Activated CD4-positive, alpha-beta T cell treated with anti-CD3 and anti-CD28 coated beads, Interleukin-2, amount 50 U/mL, for 16 hours (primary cell): ENCODE results near the gene OLFML2A.

Experiments
- DNase-seq: peaks from one replicate; pipeline ENCODE4 v3.0.0-alpha.2; 2020

The OLFML2A gene

DNA sequence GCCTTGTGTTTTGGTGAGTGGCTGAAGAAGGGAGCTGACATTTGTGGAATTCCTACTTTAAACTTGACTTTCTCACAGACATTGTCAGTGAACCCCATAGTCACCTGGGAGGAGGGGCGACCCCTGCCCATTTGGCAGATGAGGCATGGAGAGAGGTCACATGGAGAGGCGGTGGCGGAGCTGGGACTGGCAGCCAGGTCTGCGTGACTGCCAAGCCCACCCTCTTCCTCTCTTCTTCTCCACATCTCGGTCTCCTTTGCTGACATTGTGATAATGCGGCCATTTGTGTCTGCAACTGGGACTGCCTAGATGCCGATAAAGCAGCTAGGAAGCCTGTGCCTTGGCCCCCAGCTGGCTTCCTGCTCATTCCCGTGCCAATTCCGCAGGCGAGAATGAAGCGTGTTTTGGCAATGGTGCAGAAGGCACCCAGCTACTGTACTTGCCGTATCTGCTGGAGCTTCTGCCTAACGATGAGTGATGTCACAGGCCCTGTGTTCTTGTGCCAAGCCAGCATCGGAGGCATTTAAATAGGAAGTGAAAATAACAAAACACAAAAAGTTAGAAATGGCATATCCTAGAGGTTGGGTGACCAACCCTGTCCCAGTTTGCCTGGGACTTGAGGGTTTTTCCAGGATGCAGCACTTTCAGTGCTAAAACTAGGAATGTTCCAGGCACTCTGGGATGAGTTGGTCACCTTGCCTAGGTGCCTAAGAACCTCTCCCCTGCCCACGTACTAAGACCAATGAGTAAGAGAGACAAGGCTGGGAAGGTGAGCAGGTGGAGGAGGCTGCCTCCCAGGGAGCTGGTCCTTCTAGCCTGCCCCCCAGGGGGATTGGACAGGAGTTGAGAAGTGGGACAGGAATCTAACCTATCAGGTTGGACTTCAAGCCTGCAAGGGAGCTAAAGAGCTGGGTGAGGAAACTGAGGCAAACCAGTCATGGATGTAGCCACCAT is 23.6 kb downstream of the OLFML2A start:
- DNase-seq = no peak

DNA sequence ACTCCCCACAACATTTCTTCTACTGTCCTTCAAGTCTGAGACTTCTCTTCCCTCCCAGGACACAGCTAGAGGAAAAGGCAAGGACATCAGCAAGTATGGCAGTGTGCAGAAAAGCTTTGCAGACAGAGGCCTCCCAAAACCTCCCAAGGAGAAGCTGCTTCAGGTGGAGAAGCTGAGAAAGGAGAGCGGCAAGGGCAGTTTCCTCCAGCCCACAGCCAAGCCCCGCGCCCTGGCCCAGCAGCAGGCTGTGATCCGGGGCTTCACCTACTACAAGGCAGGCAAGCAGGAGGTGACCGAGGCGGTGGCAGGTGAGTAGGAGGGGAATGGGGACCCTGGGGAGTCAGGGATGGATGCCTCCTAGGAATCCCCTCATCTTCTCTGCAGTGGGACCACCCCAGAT is 24.4 kb downstream of the OLFML2A start:
- no peak for DNase-seq

GRCh38 chr9:124802426-124802825 is 25.5 kb downstream of the OLFML2A start:
- DNase-seq = no peak

- no peak for DNase-seq
These were observed 27.0 kb downstream of the OLFML2A start for GRCh38 chr9:124803911-124804310.

- DNase-seq = no peak
These were observed 28.3 kb downstream of the OLFML2A start for GRCh38 chr9:124805186-124805585.

DNA sequence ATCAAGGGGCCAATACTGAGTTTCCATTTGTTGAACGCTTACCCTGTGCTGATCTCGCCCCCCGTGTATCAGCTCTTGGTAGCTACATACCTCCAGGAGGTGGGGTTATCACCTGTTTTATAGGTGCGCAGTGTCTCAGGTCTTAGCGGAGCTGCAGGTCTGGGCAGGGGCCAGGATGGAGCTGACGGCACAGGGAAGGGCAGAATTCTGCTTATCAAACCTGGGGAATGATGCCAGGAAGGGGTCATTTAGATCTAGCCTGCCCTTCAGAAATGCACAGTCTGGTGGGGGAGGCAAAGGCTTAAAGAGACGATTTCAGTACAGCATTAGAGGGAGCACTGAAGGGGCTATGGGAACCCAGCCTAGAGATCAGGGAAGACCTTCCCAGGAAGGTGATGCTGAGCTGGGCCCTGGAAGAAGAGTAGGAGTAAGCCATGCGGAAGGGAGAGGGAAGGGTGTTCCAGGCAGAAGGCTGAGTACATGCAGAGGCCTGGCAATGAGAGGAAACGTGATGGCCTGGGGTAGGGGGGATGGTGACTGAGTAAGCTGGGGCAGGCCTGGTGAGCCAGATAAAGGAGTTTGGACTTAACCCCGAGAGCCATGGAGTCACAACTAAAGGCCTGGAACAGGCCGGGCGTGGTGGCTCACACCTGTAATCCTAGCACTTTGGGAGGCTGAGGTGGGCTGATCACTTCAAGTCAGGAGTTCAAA is 31.5 kb downstream of the OLFML2A start:
- no peak for DNase-seq

GRCh38 chr9:124809211-124809610 is 32.3 kb downstream of the OLFML2A start:
- DNase-seq = no peak

DNA sequence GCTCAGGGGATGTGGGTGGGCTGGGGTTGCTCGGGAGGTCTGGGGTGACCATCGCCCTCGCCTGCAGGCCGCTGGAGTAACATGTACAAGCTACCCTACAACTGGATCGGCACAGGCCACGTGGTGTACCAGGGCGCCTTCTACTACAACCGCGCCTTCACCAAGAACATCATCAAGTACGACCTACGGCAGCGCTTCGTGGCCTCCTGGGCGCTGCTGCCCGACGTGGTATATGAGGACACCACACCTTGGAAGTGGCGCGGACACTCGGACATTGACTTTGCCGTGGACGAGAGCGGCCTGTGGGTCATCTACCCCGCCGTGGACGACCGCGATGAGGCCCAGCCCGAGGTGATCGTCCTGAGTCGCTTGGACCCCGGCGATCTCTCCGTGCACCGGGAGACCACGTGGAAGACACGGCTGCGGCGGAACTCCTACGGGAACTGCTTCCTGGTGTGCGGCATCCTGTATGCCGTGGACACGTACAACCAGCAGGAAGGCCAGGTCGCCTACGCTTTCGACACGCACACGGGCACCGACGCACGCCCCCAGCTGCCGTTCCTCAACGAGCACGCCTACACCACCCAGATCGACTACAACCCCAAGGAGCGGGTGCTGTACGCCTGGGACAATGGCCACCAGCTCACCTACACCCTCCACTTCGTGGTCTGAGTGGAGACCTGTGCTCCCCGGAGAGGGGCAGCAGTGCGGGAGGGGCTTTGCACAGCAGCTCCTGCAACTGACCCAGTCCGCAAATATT is 33.0 kb downstream of the OLFML2A start:
- no peak for DNase-seq

- no peak for DNase-seq
These were observed 33.9 kb downstream of the OLFML2A start for GRCh38 chr9:124810663-124811355.

DNA sequence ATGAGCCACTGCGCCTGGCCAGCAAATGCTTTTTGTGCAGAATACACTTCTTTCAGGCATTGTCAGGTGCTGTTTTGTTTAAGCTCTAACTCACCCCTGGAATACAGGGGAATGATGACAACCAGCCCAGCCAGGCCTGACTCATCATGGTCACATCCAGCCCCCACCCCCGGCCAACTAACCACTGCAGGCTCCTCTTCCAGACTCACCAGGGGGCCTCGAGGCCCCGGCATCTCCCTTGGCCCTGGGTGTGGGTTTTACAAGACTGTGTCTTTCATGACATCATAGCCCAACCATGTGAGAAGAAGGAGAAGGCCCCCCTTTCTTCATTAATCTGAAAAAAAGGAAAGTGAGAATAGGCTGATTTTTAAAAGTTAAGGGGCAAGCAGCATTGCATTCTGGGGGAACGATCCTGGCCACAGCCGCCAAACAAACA is 35.5 kb downstream of the OLFML2A start:
- no peak for DNase-seq

- DNase-seq = no peak
These were observed 36.1 kb downstream of the OLFML2A start for GRCh38 chr9:124813041-124813440.

DNA sequence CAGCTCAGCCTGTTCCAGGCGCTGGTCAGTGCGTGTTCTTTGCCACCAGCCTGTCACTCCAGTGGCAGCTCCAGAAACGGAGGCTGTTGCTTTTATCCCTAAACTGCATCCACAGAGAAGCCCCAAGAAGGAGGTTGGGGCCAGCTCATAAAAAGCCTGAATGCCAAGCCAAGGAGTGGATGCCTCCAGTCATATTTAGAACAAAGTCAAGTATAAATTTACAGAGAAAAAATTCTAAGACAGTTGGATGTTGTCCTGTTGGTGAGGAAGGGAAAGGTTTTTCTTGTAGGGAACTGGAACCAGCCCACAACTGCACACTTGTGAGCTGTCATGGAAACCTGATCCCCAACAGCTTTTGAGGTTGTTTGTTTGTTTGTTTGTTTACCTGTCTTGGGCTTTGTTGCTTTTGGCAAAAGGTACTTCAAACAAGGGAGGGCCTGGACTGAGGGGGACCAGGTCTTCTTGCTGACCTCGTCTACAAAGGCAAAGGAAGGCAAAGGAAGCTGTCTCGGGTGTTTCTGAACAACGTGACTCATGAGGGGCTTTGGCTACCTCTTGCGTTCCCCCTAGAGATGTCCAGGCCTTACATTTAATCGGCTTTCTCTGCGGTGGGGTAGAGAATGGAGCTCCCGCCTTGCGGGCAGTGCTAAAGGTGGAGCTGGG is 36.7 kb downstream of the OLFML2A start:
- no peak for DNase-seq

- no peak for DNase-seq
These were observed 37.2 kb downstream of the OLFML2A start for GRCh38 chr9:124814164-124814535.

DNA sequence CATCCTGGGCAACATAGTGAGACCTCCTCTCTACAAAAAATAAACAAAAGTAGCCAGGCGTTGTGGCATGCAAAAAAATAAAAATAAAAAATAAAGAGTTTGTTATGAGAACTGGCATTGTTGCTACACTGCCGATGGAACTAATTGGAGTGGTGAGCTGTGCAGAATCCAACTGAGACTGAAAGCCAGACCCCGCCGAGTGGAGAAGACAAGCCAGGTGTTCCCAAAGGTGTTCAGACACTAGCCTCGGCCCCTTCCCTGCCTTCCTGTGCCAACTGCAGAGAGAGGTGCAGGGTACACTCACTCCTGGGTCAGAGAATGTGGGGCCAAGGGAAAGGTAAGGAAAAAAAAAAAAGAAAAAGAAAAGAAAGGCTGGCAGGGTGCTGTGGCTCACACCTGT is 38.7 kb downstream of the OLFML2A start:
- no peak for DNase-seq

DNA sequence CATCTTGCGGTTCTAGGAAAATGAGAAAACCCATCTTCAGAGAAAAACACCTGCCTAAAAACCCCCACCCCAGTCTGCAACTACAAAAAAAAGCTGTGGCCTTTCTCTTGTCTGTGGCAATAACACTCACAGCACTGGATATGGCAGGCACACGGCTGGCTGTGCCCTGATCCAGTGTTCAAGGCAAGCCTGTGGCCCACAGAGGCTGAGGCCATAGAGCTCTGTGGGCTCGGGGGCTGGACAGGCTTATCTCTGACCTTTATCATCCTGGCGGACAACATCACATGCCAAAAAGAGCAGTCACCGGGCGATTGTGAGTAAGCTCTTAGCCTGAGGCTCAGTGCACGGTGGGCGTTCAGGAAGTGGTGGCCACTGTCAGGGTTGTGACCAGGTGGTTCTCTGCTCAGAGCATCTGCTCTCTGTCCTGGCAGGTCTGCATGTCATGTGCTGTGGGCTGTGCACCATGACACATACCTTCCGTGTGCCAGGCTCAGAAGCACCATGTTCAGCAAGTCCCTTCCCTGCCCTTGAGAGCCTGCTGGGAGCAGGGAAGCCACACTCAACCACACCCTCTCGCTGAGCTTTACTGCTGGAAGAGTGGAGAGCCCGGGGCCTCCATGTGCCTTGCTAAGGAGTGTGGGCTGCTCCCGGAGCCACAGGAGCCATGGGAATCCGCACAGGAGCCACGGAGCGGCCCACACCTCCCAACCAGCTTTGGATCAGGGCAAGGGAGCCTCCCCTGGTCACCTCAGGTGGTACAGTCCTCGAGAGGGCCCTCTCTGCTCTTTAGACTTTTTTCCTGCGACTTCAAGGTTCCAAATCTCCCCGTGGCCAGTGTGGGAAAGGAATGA is 41.7 kb downstream of the OLFML2A start:
- no peak for DNase-seq

GRCh38 chr9:124820698-124821623 is 44.0 kb downstream of the OLFML2A start:
- DNase-seq = no peak

GRCh38 chr9:124828489-124829333 is 51.8 kb downstream of the OLFML2A start:
- no peak for DNase-seq

DNA sequence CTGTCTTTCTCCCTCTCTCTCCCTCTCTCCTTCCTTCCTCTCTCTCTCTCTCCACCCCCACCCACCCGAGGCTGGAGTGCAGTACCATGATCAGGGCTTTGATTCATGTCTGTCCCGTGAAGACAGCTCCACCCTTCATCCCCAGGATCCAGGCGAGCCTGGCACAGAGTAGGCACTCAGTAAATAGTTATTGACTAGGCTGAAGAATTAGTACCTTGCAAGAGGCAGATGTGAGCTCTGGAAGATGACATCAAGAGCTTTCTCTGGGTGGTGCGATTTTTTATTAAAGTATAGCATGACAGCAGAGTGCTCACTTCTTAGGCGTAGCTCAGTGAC is 52.4 kb downstream of the OLFML2A start:
- no peak for DNase-seq

DNA sequence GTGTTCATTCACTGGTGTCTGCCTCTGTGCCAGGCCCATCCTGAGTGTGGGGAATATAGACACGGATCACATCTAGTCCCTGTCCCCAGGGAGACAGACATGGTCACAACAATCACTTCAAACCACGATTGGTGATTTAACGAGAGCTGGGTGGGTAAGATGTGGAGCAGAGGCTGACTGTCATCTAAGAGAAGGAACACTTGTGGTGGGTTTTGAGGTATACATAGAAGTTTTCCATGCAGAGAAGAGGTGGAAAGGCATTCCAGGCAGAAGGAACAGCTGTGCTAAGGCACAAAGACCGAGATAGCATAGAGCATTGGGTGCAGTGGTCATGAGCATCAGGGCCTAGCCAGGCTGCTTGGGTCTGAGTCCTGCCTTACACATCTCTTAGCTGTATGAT is 53.7 kb downstream of the OLFML2A start:
- no peak for DNase-seq
